PC-3 (cell line): ENCODE measurements around the gene RPS6KB1.

Experiments
- CTCF ChIP-seq: fragments of 300-600 bp; sonication (generic); conservative IDR thresholded peaks from 2 replicates; pipeline ENCODE4 v1.5.1; 2017; ENCODE audit warnings: antibody characterized with exemption, low read depth, mild to moderate bottlenecking, low read length
- EZH2 ChIP-seq: fragments of 300-600 bp; sonication (generic); IDR thresholded peaks from one replicate; pipeline ENCODE4 v1.6.1; 2017; ENCODE audit warnings: antibody characterized with exemption, mild to moderate bottlenecking, low read length; ENCODE audit not compliant: unreplicated experiment
- EZH2phosphoT487 ChIP-seq: fragments of 300-600 bp; sonication (generic); IDR thresholded peaks from 2 replicates; pipeline ENCODE4 v1.6.1; 2018; ENCODE audit warnings: mild to moderate bottlenecking, antibody characterized with exemption, low read length, borderline replicate concordance

- no peak for TF ChIP-seq CTCF
- TF ChIP-seq EZH2phosphoT487 = no peak
- TF ChIP-seq EZH2 = no peak
Measured at GRCh38 chr17:59845595-59846393, 47.1 kb upstream of the RPS6KB1 start.
